Duodenal mucosa (tissue), 2 donors: Measurements from ENCODE around the gene JCHAIN.

Experiments
- H3K27ac ChIP-seq: one replicate; pipeline ENCODE4 v1.7.0; 2013; ENCODE audit warnings: low read depth, low read length
- H3K27me3 ChIP-seq, 2 donors: one replicate each; pipeline ENCODE4 v1.7.0; 2013; ENCODE audit warnings: low read length in 2 of 2, control low read depth in 1 of 2; ENCODE audit not compliant: insufficient read depth in 2 of 2, control insufficient read depth in 1 of 2
- H3K36me3 ChIP-seq, 2 donors: one replicate each; pipeline ENCODE4 v1.7.0; 2013; ENCODE audit warnings: low read length in 2 of 2, control low read depth in 1 of 2; ENCODE audit not compliant: insufficient read depth in 2 of 2, control insufficient read depth in 1 of 2
- H3K4me1 ChIP-seq, 2 donors: one replicate each; pipeline ENCODE4 v1.7.0; 2013; ENCODE audit warnings: low read length in 2 of 2, control low read depth in 1 of 2; ENCODE audit not compliant: insufficient read depth in 2 of 2, control insufficient read depth in 1 of 2
- H3K4me3 ChIP-seq, 2 donors: one replicate each; pipeline ENCODE4 v1.7.0; 2013; ENCODE audit warnings: low read length in 2 of 2, low read depth in 1 of 2
- H3K9ac ChIP-seq, 2 donors: one replicate each; pipeline ENCODE4 v1.7.0; 2013; ENCODE audit warnings: low read length in 2 of 2, low read depth in 1 of 2
- H3K9me3 ChIP-seq, 2 donors: one replicate each; pipeline ENCODE4 v1.7.0; 2013; ENCODE audit warnings: low read length in 2 of 2, control low read depth in 1 of 2; ENCODE audit not compliant: control insufficient read depth in 1 of 2

Gene JCHAIN

GRCh38 chr4:70623323-70623722, 43.0 kb downstream of the JCHAIN start:
- Histone ChIP-seq H3K9me3 (no peaks in the 10 kb centered on the region), H3K4me1 (no peaks in the 10 kb centered on the region)

GRCh38 chr4:70619778-70620177, 46.5 kb downstream of the JCHAIN start:
- H3K27me3 ChIP-seq = no peaks in the 10 kb centered on the region
- H3K9ac ChIP-seq = no peak overlapping the region
- no peak overlapping the region for H3K27ac ChIP-seq
- H3K36me3 ChIP-seq = no peaks in the 10 kb centered on the region
- no peaks in the 10 kb centered on the region for H3K4me1 ChIP-seq
- H3K4me3 ChIP-seq = no peak overlapping the region
- H3K9me3 ChIP-seq = no peaks in the 10 kb centered on the region

More at GRCh38 chr4:70623323-70623722, 43.0 kb downstream of the JCHAIN start:
- Histone ChIP-seq H3K27ac (no peak overlapping the region), H3K36me3 (no peaks in the 10 kb centered on the region), H3K4me3 (no peak overlapping the region), H3K9ac (no peak overlapping the region), H3K27me3 (no peaks in the 10 kb centered on the region)

- no peaks in the 10 kb centered on the region for H3K27me3 ChIP-seq
- no peaks in the 10 kb centered on the region for H3K36me3 ChIP-seq
- no peaks in the 10 kb centered on the region for H3K9me3 ChIP-seq
- H3K4me3 ChIP-seq = no peak overlapping the region
- H3K4me1 ChIP-seq = peaks cover 1% of the 10 kb centered on the region in 2 donors
- H3K27ac ChIP-seq = no peak overlapping the region
- no peak overlapping the region for H3K9ac ChIP-seq
Observed at GRCh38 chr4:70619288-70619687, 47.0 kb downstream of the JCHAIN start.

DNA sequence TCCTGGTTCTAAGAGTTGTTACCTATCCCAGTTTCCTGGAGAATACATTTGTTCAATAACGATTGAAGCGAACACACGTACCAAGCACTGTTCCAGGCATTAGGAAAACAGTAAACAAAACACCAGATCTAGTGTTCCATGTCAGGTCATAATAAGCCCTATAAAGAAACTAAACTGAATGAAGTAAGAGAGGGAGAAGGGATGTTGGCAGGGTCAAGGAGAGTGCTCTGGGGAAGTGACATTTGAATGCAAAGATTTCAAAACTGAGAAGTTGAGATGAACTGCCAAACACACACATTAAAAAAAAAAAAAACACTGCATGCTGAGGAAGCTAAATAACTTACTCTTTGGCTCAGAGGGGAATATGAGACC, 52.1 kb downstream of the JCHAIN start:
- Histone ChIP-seq H3K4me3 (peak overlapping the region; percentile 53 to 63), H3K9ac (no peak overlapping the region), H3K27ac (no peak overlapping the region), H3K4me1 (peaks cover 10 to 14% of the 10 kb centered on the region in 2 donors), H3K36me3 (no peaks in the 10 kb centered on the region), H3K9me3 (no peaks in the 10 kb centered on the region), H3K27me3 (no peaks in the 10 kb centered on the region)

DNA sequence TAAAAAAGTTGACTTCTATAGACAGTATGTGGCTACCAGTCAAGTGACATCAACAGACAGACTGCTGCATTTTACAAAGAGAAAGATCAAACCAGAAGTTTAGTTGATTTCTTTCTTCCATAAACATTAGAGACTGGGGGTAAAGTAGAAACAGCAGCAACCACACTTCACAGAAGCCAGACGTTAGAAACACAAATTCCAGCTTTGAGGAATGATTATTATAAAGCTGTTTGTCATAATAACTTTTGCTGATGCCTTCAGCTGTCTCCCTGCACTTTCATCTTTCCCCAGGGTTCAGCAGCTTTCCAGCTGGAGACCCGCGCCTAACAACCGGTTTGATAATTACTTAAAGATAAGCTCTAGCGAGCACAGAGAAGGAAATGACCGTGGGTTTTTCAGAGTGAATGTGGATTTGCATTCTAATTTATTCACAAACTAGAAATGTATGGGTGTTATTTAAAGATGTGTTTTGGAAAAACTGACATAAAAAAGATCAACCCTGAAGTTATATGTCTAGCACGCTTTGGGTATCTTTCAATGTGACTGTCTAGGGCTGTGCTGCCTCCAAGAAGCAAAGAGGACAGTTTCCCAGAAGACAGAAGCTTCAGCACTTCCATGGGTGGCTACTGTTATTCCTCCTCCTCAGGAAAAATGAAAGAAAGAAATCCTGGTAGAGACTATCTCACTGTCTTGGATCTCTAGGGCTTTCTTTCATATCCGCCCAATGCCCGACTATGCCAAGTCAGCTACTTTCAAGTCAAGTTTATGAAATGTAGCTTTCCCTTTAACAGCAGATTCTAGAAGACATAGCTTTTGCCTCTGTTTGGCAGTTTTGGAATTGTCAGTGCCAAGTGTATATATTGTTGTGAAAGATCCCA, 52.8 kb downstream of the JCHAIN start:
- Histone ChIP-seq H3K9me3 (no peaks in the 10 kb centered on the region), H3K4me3 (peak overlapping the region; percentile 53 to 63), H3K27me3 (no peaks in the 10 kb centered on the region), H3K4me1 (peaks cover 10 to 14% of the 10 kb centered on the region in 2 donors), H3K36me3 (no peaks in the 10 kb centered on the region), H3K9ac (peak overlapping the region in 1 of 2 donors; percentile 31), H3K27ac (no peak overlapping the region)

DNA sequence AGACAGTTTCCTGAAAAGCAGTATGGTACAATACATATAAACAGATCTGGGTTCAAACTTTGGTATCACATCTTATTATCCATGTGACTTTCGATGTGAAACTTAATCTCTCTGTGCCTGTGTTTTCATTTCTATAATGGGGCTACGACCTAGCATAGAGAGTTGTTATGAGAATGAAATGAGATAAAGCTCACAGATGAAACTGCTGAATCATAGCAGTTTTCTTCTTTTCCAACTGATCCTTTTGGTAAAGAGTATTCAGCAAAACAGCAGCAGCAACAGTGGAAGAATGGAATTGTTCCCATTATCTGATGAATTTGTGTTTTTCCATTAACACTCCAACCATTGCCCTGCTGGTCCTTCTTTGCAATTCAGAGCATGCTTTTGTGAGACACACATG, 58.0 kb downstream of the JCHAIN start:
- Histone ChIP-seq H3K4me3 (no peak overlapping the region), H3K9ac (no peak overlapping the region), H3K27ac (no peak overlapping the region), H3K4me1 (peaks cover 0 to 3% of the 10 kb centered on the region in 2 donors), H3K36me3 (no peaks in the 10 kb centered on the region), H3K27me3 (no peaks in the 10 kb centered on the region), H3K9me3 (no peaks in the 10 kb centered on the region)

GRCh38 chr4:70607334-70607853, 58.9 kb downstream of the JCHAIN start:
- Histone ChIP-seq H3K9me3 (no peaks in the 10 kb centered on the region), H3K36me3 (no peaks in the 10 kb centered on the region), H3K27ac (no peak overlapping the region)

DNA sequence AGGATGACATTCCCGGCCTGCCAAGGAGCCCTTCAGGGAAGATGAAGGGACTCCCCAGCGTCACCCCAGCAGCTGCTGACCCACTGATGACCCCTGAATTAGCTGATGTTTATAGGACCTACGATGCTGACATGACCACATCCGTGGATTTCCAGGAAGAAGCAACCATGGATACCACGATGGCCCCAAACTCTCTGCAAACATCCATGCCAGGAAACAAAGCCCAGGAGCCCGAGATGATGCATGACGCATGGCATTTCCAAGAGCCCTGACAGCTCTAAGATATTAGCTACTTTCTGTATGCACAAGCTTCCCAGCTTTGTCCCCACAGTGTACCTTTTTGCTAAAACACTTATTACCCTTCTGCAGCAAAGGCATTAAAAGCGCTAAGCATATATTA, 59.8 kb downstream of the JCHAIN start:
- H3K9ac ChIP-seq = no peak overlapping the region
- H3K36me3 ChIP-seq = no peaks in the 10 kb centered on the region
- no peak overlapping the region for H3K4me3 ChIP-seq
- no peaks in the 10 kb centered on the region for H3K9me3 ChIP-seq
- H3K4me1 ChIP-seq = no peaks in the 10 kb centered on the region
- no peaks in the 10 kb centered on the region for H3K27me3 ChIP-seq
- H3K27ac ChIP-seq = no peak overlapping the region

More at GRCh38 chr4:70607334-70607853, 58.9 kb downstream of the JCHAIN start:
- Histone ChIP-seq H3K27me3 (no peaks in the 10 kb centered on the region), H3K4me1 (no peaks in the 10 kb centered on the region), H3K4me3 (no peak overlapping the region), H3K9ac (no peak overlapping the region)
